ENCODE measurements around the gene DAZ4. TPM values are rescaled to one million over a fixed set of nuclear protein-coding genes. Genes with fewer than 3 reads are reported as not detected.
"Not testable (repeated sequence)": the region's sequence is repeated elsewhere in the genome, so short reads cannot be mapped to it uniquely, and the experiment has no call there.

The DAZ4 gene, protein sequence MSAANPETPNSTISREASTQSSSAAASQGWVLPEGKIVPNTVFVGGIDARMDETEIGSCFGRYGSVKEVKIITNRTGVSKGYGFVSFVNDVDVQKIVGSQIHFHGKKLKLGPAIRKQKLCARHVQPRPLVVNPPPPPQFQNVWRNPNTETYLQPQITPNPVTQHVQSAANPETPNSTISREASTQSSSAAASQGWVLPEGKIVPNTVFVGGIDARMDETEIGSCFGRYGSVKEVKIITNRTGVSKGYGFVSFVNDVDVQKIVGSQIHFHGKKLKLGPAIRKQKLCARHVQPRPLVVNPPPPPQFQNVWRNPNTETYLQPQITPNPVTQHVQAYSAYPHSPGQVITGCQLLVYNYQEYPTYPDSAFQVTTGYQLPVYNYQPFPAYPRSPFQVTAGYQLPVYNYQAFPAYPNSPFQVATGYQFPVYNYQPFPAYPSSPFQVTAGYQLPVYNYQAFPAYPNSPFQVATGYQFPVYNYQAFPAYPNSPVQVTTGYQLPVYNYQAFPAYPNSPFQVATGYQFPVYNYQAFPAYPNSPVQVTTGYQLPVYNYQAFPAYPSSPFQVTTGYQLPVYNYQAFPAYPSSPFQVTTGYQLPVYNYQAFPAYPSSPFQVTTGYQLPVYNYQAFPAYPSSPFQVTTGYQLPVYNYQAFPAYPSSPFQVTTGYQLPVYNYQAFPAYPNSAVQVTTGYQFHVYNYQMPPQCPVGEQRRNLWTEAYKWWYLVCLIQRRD
- not detected in 2 replicates for total RNA-seq (2022)
- Bru-seq, nascent RNA, result percentile 1 among the genes with signal in this experiment
- not detected for BruChase-seq, experiment 1, labeled RNA remaining after a 6-hour chase
- BruChase-seq, experiment 2, labeled RNA remaining after a 2-hour chase, result percentile 1 among the genes with signal in this experiment
- long read RNA-seq, result 0 reads

DNA sequence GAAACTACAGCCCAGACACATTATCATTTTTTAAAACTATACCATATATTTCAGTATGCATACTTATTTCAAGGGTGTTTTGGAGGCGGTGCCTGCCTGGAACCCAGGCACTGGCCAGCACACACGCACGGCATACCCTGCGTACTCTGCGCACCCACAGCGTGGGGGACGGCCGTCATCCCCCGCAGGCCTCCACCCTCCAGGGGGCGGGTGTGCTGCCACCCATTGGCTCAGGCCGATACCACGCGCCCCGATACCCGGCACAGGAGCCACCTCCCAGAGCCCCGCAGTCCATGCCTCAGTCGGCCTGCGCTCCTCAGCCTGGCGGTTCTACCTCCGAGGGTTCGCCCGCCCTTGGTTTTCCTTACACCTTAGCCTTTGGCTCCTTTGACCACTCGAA, at the start of gene DAZ4:
TSS of gene DAZ4 (plus strand) at position 301 of the 400 bp plus-strand sequence. CDS start 208 bp downstream, outside the sequence.
- intact Hi-C loops (cut with micrococcal nuclease); H3K9me3 Mint-ChIP-seq (ENCODE audit: unreplicated experiment); POLR2A ChIA-PET: not testable (repeated sequence)

DNA sequence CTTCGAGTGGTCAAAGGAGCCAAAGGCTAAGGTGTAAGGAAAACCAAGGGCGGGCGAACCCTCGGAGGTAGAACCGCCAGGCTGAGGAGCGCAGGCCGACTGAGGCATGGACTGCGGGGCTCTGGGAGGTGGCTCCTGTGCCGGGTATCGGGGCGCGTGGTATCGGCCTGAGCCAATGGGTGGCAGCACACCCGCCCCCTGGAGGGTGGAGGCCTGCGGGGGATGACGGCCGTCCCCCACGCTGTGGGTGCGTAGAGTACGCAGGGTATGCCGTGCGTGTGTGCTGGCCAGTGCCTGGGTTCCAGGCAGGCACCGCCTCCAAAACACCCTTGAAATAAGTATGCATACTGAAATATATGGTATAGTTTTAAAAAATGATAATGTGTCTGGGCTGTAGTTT, 20.4 kb upstream of the DAZ4 start, which contains the start of gene DAZ3:
TSS of gene DAZ3 (minus strand) at position 101 of the 400 bp plus-strand sequence. CDS start 208 bp downstream, outside the sequence.
- H3K36me3 Mint-ChIP-seq (ENCODE audit: insufficient read depth, unreplicated experiment); CTCF ChIA-PET; H3K4me3 Mint-ChIP-seq (ENCODE audit: unreplicated experiment): not testable (repeated sequence)

More for the DNA sequence above, at the start of gene DAZ4:
- DNase-seq (ENCODE audit: unreplicated experiment); H3K27ac Mint-ChIP-seq (ENCODE audit: low read depth, unreplicated experiment); H3K4me1 Mint-ChIP-seq (ENCODE audit: insufficient read depth, unreplicated experiment); H3K36me3 Mint-ChIP-seq (ENCODE audit: insufficient read depth, unreplicated experiment); H3K27me3 Mint-ChIP-seq (ENCODE audit: insufficient read depth, unreplicated experiment); H3K4me3 Mint-ChIP-seq (ENCODE audit: unreplicated experiment); CTCF ChIA-PET; BruUV-seq (replicated peaks): not testable (repeated sequence)

DNA sequence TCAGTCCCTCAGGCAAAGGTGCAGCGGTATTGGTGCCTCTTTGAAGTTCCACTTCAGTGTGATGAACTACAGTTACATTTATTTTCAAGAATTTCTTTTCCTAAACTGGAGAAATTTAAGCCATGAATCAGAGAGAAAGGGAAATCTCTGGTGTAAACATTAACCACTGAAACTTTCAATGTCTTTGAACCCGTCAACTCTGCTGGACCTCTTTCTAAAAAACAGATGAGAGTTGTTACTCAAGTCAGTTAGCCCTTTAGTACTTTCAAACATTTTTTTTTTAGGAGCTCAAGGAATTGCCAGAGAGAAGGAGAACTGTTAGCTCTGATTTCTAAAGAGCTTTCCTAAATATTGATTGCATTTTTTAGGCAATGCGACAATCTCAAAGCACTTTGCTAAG, 11.9 kb upstream of the DAZ4 start:
- DNase-seq (ENCODE audit: unreplicated experiment); H3K36me3 Mint-ChIP-seq (ENCODE audit: insufficient read depth, unreplicated experiment); H3K4me1 Mint-ChIP-seq (ENCODE audit: insufficient read depth, unreplicated experiment); POLR2A ChIA-PET; H3K27me3 Mint-ChIP-seq (ENCODE audit: insufficient read depth, unreplicated experiment); CTCF ChIA-PET; H3K4me3 Mint-ChIP-seq (ENCODE audit: unreplicated experiment); H3K27ac Mint-ChIP-seq (ENCODE audit: low read depth, unreplicated experiment); intact Hi-C loops (cut with micrococcal nuclease); H3K9me3 Mint-ChIP-seq (ENCODE audit: unreplicated experiment); BruUV-seq (replicated peaks): not testable (repeated sequence)

More for the DNA sequence above, 20.4 kb upstream of the DAZ4 start, which contains the start of gene DAZ3:
- H3K4me1 Mint-ChIP-seq (ENCODE audit: insufficient read depth, unreplicated experiment); intact Hi-C loops (cut with micrococcal nuclease); DNase-seq (ENCODE audit: unreplicated experiment); H3K27me3 Mint-ChIP-seq (ENCODE audit: insufficient read depth, unreplicated experiment); H3K27ac Mint-ChIP-seq (ENCODE audit: low read depth, unreplicated experiment); POLR2A ChIA-PET; BruUV-seq (replicated peaks); H3K9me3 Mint-ChIP-seq (ENCODE audit: unreplicated experiment): not testable (repeated sequence)

DNA sequence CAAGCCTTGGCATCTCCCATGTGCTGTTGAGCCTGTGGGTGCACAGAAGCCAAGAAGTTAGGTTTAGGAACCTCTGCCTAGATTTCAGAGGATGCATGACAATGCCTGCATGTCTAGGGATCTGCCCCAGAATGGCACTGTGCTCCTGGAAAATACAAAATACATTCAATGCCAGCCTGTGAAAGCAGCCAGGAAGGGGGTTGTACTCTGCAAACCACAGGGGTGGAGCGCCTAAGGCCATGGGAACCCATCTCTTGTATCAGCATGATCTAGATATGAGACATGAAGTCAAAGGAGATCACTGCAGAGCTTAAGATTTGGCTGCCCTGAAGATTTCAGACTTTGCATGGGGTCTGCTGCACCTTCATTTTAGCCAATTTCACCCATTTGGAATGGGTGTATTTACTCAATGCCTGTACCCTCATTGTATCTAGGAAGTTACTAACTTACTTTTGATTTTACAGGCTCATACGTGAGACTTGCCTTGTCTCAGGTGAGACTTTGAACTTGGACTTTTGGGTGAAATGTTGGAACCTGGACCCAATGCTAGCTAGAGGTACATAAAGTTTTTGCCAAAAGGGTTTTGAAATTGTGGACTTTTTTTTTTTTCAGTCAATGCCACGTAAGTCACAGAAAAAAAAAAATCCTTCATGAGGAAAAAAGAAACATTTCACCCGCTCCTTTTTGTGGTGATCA, 9.4 kb upstream of the DAZ4 start:
- H3K9me3 Mint-ChIP-seq (ENCODE audit: unreplicated experiment); H3K4me3 Mint-ChIP-seq (ENCODE audit: unreplicated experiment); H3K36me3 Mint-ChIP-seq (ENCODE audit: insufficient read depth, unreplicated experiment); CTCF ChIA-PET; H3K27me3 Mint-ChIP-seq (ENCODE audit: insufficient read depth, unreplicated experiment); BruUV-seq (replicated peaks); H3K4me1 Mint-ChIP-seq (ENCODE audit: insufficient read depth, unreplicated experiment); intact Hi-C loops (cut with micrococcal nuclease); H3K27ac Mint-ChIP-seq (ENCODE audit: low read depth, unreplicated experiment); DNase-seq (ENCODE audit: unreplicated experiment); POLR2A ChIA-PET: not testable (repeated sequence)

DNA sequence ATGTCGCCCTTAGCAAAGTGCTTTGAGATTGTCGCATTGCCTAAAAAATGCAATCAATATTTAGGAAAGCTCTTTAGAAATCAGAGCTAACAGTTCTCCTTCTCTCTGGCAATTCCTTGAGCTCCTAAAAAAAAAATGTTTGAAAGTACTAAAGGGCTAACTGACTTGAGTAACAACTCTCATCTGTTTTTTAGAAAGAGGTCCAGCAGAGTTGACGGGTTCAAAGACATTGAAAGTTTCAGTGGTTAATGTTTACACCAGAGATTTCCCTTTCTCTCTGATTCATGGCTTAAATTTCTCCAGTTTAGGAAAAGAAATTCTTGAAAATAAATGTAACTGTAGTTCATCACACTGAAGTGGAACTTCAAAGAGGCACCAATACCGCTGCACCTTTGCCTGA, 8.7 kb upstream of the DAZ4 start:
- H3K27me3 Mint-ChIP-seq (ENCODE audit: insufficient read depth, unreplicated experiment); H3K27ac Mint-ChIP-seq (ENCODE audit: low read depth, unreplicated experiment); H3K36me3 Mint-ChIP-seq (ENCODE audit: insufficient read depth, unreplicated experiment); DNase-seq (ENCODE audit: unreplicated experiment); POLR2A ChIA-PET; BruUV-seq (replicated peaks); H3K9me3 Mint-ChIP-seq (ENCODE audit: unreplicated experiment); intact Hi-C loops (cut with micrococcal nuclease); CTCF ChIA-PET; H3K4me1 Mint-ChIP-seq (ENCODE audit: insufficient read depth, unreplicated experiment); H3K4me3 Mint-ChIP-seq (ENCODE audit: unreplicated experiment): not testable (repeated sequence)

Other genes with a start within 250 kb of the DAZ4 start
- gene BPY2B, start 215.9 kb upstream of the DAZ4 start, total RNA-seq (2022), result not detected in 2 replicates
- not detected in 2 replicates for gene DAZ3, start 20.5 kb upstream of the DAZ4 start, total RNA-seq (2022)
- not detected in 2 replicates for gene BPY2C, start 218.2 kb downstream of the DAZ4 start, total RNA-seq (2022)

All from MCF 10A (cell line).